Kidney (tissue), 14 donors: ENCODE results near the gene PCNX1. TPM values are rescaled to one million over a fixed set of nuclear protein-coding genes. Genes with fewer than 3 reads are reported as not detected.

Source experiments
- DNase-seq, 5 donors: peaks; one replicate each; pipeline ENCODE4 v3.0.0-alpha.2; 2013 to 2020
- FAIRE-seq: peaks from 2 replicates; lab custom pipeline; 2012; peaks lifted over from hg19 to GRCh38; lab: Jason Lieb, UNC
- H3K27ac ChIP-seq, 2 donors: one replicate each; pipeline ENCODE4 v1.7.0; 2013; ENCODE audit warnings: low read depth in 2 of 2, low read length in 2 of 2, inconsistent platforms in 1 of 2
- H3K27me3 ChIP-seq: one replicate; pipeline ENCODE4 v1.7.1; 2013; ENCODE audit warnings: low read length, inconsistent platforms; ENCODE audit not compliant: control insufficient read depth, insufficient read depth
- H3K36me3 ChIP-seq, 3 donors: one replicate each; pipeline versions ENCODE4 v1.7.0 to v1.7.1; 2013; ENCODE audit warnings: low read length in 3 of 3, control low read depth in 1 of 3, inconsistent platforms in 1 of 3; ENCODE audit not compliant: insufficient read depth in 3 of 3, control insufficient read depth in 2 of 3
- H3K4me1 ChIP-seq, 3 donors: one replicate each; pipeline versions ENCODE4 v1.7.0 to v1.7.1; 2013; ENCODE audit warnings: low read length in 3 of 3, inconsistent platforms in 1 of 3, low read depth in 1 of 3; ENCODE audit not compliant: control insufficient read depth in 2 of 3, insufficient read depth in 2 of 3
- H3K4me3 ChIP-seq, 3 donors: one replicate each; pipeline versions ENCODE4 v1.7.0 to v1.8.1; 2013; ENCODE audit warnings: low read length in 3 of 3, control low read depth in 1 of 3, inconsistent platforms in 1 of 3
- H3K9ac ChIP-seq, 3 donors: one replicate each; pipeline versions ENCODE4 v1.7.0 to v1.7.1; 2013; ENCODE audit warnings: low read length in 3 of 3, control low read depth in 1 of 3, inconsistent platforms in 1 of 3
- H3K9me3 ChIP-seq, 3 donors: one replicate each; pipeline versions ENCODE4 v1.7.0 to v1.7.1; 2013; ENCODE audit warnings: low read length in 3 of 3, control low read depth in 1 of 3, inconsistent platforms in 1 of 3; ENCODE audit not compliant: control insufficient read depth in 2 of 3, insufficient read depth in 1 of 3
- CTCF ChIP-seq: IDR thresholded peaks from 3 replicates; pipeline ENCODE4 v1.5.1; 2012; ENCODE audit warnings: mild to moderate bottlenecking, moderate library complexity, borderline replicate concordance; ENCODE audit not compliant: insufficient read depth; ENCODE audit errors: extremely low read depth
- intact Hi-C: fragments of 100-400 bp; cut with DNase I; formaldehyde crosslinking; loops from one replicate; pipeline ENCODE4 v1.11.1; 2022
- polyA plus RNA-seq: library from polyadenylated mRNA; stranded (reverse); fragments of 350-450 nt; fragmentation: Illumina TruSeq; extraction: RNeasy Lipid Tissue Mini Kit (QIAGEN cat#74804); gene quantifications from one replicate; pipeline ENCODE4 v1.2.3, GENCODE V29; 2014; ENCODE audit warnings: low read depth, low replicate concordance; ENCODE audit not compliant: insufficient read depth
- total RNA-seq: library from RNA; stranded (reverse); fragmentation: NEBNext Ultra II Directional; extraction: Animal tissue kit (Norgen Biotek cat#: 25700); gene quantifications from one replicate; pipeline ENCODE4 v1.2.1, GENCODE V29; 2021
- donor health status: control.
- donor health status: control.
- donor health status: control.
- donor health status: control.
- donor health status: control.
- donor health status: DM: yes; HTN: yes; CAD: no.
- donor health status: Normal renal cell carcinoma (clear cell type).

The PCNX1 gene
- total and polyA plus RNA-seq, 2 donors from 2014 or later: 16.2 to 55.2 TPM

DNA sequence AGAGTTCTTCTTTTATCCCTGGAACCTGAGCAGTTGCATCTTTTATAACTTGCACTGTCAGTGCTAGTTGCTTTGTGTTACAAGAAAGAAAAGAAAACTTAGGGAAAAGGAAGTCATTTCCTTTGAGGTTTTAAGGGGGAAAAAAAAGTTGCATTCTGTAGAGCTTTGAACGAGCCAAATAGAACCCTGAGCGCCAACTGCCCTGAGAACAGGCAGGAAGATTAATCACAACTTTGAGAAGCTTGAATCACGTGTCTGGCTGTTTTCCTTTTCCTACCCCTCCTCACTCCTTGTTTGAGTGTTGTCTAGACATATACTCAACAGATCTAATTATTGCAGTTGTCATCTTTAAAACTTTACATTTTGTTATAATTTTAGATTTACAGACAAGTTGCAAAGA lies 12.5 kb downstream of the PCNX1 start:
- Histone ChIP-seq H3K27me3 (no peaks in the 10 kb centered on the region), H3K4me1 (peaks cover 0 to 21% (median 0%) of the 10 kb centered on the region in 3 donors), H3K27ac (no peak overlapping the region), H3K9ac (no peak overlapping the region), H3K36me3 (no peaks in the 10 kb centered on the region), H3K9me3 (no peaks in the 10 kb centered on the region), H3K4me3 (no peak overlapping the region)
- DNase-seq: peak in 1 of 5 donors; percentile 42
- intact Hi-C loops: no loop called here
- no peak for FAIRE-seq
- TF ChIP-seq CTCF: no peak

- H3K36me3 ChIP-seq: no peaks in the 10 kb centered on the region
- no peak overlapping the region for H3K9ac ChIP-seq
- no peak for TF ChIP-seq CTCF
- H3K4me3 ChIP-seq: no peak overlapping the region
- peaks cover 0 to 17% (median 0%) of the 10 kb centered on the region in 3 donors for H3K4me1 ChIP-seq
- no peaks in the 10 kb centered on the region for H3K27me3 ChIP-seq
- DNase-seq (no peak), FAIRE-seq (no peak)
- intact Hi-C loops: no loop called here
- H3K9me3 ChIP-seq: no peaks in the 10 kb centered on the region
- no peak overlapping the region for H3K27ac ChIP-seq
Observed at GRCh38 chr14:70920608-70921007, 13.3 kb downstream of the PCNX1 start.

- intact Hi-C loops: no loop called here
- Histone ChIP-seq H3K27ac (no peak overlapping the region), H3K4me1 (peaks cover 0 to 13% (median 6%) of the 10 kb centered on the region in 3 donors), H3K9me3 (no peaks in the 10 kb centered on the region), H3K4me3 (no peak overlapping the region), H3K27me3 (no peaks in the 10 kb centered on the region), H3K9ac (no peak overlapping the region), H3K36me3 (no peaks in the 10 kb centered on the region)
- FAIRE-seq (no peak), DNase-seq (no peak)
- no peak for TF ChIP-seq CTCF
Observed at GRCh38 chr14:70921669-70922068, 14.4 kb downstream of the PCNX1 start.

- intact Hi-C loops: no loop called here
- H3K4me1 ChIP-seq: peaks cover 0 to 21% (median 8%) of the 10 kb centered on the region in 3 donors
- H3K36me3 ChIP-seq: no peaks in the 10 kb centered on the region
- H3K27me3 ChIP-seq: no peaks in the 10 kb centered on the region
- H3K9ac ChIP-seq: no peak overlapping the region
- no peaks in the 10 kb centered on the region for H3K9me3 ChIP-seq
- no peak overlapping the region for H3K4me3 ChIP-seq
- no peak for TF ChIP-seq CTCF
- FAIRE-seq (no peak), DNase-seq (no peak)
- no peak overlapping the region for H3K27ac ChIP-seq
Observed at GRCh38 chr14:70924521-70924920, 17.3 kb downstream of the PCNX1 start.
